ENCODE data around the gene TMEM190.

TMEM190 gene

DNA sequence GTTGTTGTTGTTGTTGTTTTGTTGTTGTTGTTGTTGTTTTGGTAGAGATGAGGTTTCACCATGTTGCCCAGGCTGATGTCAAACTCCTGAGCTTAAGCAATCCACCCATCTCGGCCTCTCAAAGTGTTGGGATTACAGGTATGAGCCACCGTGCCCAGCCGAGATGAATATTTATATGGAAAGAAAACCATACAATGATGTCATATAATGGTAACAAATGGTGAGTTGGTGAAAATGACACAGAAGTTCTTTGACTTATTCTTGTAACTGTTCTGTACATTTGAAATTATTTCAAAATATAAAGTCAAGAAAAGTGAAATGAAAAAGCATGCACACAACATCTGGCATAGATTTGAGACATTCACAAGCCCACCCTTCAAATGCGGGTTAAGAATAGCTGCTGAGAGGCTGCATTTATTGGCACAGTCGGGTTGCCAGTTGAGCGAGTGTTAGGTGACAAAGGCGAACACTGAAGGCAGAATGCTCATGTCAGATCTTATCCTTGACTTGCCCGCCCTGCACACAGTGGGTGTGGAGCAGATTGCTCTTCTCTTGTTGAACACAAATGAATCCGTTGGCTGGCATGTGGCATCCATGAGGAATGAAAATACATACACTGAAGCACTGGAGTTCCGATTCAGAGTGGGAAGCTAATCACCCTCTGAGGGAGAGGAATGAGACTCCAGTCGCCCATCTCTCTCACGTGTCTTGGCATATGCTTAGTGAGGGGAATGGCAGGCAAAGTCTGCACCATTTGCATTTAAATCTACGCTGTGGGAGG, 46.8 kb downstream of the TMEM190 start:
- no peak for DNase-seq (ENCODE audit: low spot score)

DNA sequence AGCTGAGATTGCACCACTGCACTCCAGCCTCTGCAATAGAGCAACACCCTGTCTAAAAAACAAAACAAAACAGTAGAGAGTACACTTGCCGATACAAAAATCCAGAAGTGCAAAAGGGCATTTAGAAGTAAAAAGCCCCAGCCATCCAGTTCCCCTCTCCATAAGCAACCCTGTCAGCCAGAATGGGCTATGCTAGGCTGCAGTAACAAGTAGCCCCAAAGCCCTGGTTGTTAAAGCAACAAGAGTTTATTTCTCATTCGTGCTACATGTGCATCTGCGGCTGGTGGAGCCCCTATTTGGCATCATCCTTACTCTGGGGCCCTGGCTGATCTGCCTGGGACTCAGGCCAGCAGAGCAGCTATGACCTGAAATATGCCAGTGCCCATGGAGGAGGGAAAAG, 47.9 kb downstream of the TMEM190 start:
- DNase-seq (ENCODE audit: low spot score) = no peak

DNA sequence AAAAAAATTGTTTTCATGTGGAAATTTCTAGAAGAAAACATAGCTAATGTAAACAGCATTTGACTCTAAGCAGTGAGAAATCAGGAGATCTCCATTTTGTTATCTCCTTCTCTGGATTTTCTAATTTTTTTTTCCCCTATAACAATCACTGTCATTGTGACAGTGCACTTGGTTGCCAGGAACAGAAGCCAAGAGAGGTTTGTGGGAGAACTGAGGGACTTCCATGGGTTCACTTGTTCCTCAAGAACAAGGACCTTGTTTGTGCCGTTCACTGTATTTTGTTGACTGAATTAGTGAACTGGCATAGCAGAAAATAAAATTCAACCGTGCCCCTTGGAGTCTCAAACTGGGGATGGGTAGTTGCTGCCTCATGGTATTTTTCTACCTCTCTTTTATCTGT, 49.4 kb downstream of the TMEM190 start:
- no peak for DNase-seq (ENCODE audit: low spot score)

Data from RKO (cell line).